NCI-H2107 (cell line): ENCODE measurements around the gene KCTD4.

ENCODE experiments used
- DNase-seq: peaks from one replicate; lab custom pipeline; 2025; lab: John Stamatoyannopoulos, UW

The KCTD4 gene

DNA sequence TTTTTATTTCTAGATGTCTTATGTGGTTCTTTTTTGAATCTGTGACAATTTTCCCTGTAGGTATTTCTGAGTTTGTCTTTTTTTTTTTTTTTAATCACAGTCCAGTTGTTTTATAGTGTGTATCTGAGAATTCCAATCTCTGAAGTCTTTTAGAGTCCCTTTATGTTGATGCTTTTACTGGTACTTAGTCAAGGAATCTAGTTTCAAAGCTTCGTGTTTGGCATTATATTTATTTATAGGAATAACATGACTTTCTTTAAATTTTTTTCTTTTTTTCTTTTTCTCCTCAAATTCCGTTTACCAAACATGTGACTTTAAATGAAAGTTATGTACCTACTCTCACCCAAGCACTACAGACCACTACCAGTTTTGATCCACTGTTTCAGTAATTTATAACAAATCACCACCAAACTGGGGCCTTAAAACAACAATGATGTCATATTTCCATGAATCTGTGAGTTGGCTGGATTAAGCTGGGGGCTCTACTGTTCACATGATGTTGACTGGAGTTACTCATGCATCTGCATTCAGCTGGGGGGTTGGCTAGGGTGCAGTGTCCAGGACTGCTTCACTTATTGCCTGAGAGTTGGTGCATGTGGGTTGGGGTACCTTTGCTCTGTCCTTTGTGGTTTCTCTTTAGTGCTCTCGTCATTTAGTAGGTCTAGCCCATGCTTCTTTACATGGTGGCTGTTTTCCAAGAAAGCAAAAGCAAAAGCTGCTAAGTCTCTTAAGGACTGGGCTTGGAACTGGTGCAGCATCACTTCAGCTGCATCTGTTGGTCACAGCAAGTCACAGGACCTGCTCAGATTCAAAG lies 22.3 kb downstream of the KCTD4 start:
- DNase-seq, result no peak

DNA sequence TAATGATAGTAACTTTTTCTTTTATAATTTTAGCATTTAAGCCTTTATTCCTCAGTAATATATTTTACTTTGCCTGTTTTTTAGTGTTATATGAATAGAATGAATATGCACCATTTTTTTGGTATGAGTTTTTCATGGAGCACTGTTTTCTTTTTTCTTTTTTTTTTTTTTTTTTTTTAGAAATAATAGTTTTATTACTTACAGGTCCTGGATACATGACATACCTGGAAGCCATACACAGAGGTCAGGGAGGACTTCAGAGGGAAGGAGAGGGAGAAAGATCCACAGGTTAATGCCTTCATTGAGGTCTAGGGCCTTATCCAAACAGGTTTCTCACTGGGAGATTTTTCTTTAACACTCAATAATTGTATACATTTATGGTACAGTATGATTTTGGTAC lies 26.4 kb downstream of the KCTD4 start:
- DNase-seq, result no peak

- no peak for DNase-seq
These were observed 32.3 kb downstream of the KCTD4 start for GRCh38 chr13:45168555-45168930.

DNA sequence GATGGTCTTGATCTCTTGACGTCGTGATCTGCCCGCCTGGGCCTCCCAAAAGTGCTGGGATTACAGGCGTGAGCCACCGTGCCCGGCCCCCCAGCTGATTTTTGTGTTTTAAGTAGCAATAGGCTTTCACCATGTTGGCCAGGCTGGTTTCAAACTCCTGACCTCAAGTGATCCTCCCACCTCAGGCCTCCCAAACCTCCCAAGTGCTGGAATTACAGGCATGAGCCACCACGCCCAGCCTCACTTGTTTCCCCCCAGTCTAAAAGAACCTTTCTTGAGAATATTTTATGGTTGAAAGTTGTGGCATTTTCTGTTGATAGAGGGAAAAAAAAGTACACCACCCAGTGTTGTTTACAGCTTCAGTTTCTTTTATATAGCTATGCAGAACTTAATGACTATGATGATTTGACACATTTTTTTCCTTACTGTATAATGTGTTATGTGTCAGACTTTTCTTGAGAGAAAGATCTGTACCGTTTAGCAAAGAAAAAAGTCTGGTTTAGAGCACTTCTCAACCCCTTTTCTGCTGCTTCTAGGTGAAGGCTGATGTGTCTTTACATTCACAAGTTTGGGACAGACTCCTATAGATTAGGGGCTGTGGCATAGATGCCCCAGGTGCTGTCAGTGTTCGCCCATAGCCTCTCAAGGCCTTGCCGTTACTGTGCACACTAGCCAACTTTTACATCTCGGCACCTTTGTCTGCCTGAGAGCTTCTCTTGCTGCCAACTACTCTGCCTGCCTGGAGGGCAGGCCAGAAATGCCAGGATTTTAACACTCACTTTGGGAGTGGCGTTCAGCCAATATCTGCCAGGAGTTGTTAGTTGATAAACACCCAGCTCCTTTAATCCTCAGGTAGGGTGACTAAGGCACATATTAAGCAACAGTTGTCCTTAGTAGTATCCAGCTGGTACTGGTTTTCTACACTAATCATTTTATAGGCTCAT lies 33.0 kb downstream of the KCTD4 start:
- no peak for DNase-seq

DNA sequence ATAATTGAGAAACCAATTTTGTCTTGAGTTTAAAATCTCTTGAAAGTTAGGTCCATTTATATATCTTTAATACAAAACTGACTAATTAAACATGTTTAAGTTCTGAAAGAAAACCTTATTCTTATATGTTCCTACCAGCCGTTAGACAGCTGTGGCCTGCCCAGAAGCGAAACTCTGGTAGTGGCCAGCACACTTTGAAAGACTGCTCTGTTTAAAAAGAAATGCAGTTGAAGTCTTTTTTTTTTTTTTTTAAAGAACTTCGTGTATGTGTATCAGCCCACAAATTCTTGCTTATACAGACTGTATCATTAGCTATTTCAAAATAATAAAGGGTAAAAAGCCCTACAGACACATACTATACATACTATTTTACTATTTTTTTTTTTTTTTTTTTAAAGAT lies 34.0 kb downstream of the KCTD4 start:
- DNase-seq, result no peak

GRCh38 chr13:45162821-45163220 lies 38.0 kb downstream of the KCTD4 start:
- no peak for DNase-seq

DNA sequence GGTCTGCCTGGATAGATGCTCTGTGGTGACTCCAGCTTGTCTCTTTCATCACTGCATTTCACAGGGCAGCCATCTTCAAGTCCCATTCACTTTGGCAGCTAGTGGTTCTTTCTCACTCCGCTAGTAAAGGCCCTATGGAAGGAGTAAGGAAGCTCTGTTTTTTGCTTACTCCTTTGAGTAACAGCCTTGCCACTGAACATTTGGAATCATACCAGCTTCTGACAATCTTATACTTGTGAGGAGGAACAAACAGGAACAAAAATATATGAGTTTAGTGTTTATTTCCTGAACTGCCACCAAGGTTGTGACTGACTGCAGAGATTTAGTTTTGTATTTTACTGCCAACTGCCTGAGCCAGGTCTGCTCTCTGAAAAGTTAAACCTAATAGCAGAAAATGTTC lies 38.7 kb downstream of the KCTD4 start:
- DNase-seq, result no peak

- DNase-seq, result no peak
These were observed 44.1 kb downstream of the KCTD4 start for GRCh38 chr13:45156565-45157361.

DNA sequence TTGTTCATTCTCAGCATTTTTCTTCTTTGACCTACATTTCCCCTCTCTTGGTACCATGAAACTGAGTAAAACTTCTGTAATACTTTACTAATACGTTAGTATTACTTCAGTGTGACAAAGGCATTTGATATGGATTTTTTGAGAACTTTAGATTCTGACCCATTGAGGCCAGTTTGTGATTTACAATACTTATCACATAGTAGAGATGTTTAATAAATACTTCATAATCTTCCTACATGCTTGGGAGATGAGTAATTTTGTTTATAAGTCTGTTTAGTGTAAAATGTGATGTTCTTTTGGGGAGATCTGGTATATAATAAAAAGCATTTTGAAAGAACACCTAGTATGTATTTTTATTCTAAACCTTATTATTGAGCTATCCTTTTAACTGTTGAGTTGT lies 50.9 kb downstream of the KCTD4 start:
- no peak for DNase-seq

GRCh38 chr13:45143346-45143751 lies 57.5 kb downstream of the KCTD4 start:
- no peak for DNase-seq
